ENCODE measurements around the gene XXYLT1. TPM values are rescaled to one million over a fixed set of nuclear protein-coding genes. Genes with fewer than 3 reads are reported as not detected.

The XXYLT1 gene
- total RNA-seq, 1 donor from 2014 or later = 8.9 TPM

DNA sequence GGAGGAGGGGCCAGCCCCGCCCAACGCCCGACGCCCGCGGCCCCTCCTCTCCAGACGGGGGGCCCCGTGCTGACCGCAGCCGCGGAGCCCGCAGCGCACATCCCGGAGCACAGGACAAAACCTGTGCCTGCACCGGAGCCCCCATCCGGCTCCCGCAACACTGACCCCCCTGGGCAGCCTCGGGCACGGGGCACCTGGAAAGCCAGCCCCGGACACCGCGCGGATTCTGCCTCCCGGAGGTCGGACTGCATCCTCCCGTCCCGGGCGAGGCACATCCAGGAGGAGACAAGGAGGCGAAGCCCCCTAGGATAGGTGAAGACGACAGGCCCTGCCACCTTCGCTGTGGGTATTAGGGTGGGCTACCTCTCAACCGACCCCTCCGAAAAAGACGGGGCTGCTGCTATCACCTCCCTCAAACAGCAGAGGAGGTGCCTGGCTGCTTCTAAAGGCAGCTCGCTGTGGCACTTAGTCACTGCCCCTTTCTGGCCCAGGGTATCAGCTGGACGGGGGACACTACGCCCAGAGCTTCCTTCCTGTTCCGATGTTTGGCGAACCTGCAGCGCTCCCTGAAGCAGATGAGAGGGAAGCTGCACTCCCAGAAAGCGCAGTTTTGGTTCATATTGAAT, 10.6 kb downstream of the XXYLT1 start:
- DNase-seq = no peak
- peak; percentile 32 to 42 for ATAC-seq
- Histone ChIP-seq H3K9me3 (no peaks in the 10 kb centered on the region), H3K36me3 (no peaks in the 10 kb centered on the region), H3K4me1 (peaks cover 38% of the 10 kb centered on the region), H3K27me3 (ENCODE audit: low read depth) (no peaks in the 10 kb centered on the region), H3K27ac (peak overlapping the region; percentile 95), H3K4me3 (peak overlapping the region; percentile 72)
- intact Hi-C loops (cut with DNase I) = loop anchor here (10.0 kb wide), 1 partner anchor 576 kb away; the partner anchor contains the start of gene FAM43A
- TF ChIP-seq, protein P1, sequence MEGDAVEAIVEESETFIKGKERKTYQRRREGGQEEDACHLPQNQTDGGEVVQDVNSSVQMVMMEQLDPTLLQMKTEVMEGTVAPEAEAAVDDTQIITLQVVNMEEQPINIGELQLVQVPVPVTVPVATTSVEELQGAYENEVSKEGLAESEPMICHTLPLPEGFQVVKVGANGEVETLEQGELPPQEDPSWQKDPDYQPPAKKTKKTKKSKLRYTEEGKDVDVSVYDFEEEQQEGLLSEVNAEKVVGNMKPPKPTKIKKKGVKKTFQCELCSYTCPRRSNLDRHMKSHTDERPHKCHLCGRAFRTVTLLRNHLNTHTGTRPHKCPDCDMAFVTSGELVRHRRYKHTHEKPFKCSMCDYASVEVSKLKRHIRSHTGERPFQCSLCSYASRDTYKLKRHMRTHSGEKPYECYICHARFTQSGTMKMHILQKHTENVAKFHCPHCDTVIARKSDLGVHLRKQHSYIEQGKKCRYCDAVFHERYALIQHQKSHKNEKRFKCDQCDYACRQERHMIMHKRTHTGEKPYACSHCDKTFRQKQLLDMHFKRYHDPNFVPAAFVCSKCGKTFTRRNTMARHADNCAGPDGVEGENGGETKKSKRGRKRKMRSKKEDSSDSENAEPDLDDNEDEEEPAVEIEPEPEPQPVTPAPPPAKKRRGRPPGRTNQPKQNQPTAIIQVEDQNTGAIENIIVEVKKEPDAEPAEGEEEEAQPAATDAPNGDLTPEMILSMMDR (IDR thresholded peaks at IDR 0.05) = peak; percentile 31

DNA sequence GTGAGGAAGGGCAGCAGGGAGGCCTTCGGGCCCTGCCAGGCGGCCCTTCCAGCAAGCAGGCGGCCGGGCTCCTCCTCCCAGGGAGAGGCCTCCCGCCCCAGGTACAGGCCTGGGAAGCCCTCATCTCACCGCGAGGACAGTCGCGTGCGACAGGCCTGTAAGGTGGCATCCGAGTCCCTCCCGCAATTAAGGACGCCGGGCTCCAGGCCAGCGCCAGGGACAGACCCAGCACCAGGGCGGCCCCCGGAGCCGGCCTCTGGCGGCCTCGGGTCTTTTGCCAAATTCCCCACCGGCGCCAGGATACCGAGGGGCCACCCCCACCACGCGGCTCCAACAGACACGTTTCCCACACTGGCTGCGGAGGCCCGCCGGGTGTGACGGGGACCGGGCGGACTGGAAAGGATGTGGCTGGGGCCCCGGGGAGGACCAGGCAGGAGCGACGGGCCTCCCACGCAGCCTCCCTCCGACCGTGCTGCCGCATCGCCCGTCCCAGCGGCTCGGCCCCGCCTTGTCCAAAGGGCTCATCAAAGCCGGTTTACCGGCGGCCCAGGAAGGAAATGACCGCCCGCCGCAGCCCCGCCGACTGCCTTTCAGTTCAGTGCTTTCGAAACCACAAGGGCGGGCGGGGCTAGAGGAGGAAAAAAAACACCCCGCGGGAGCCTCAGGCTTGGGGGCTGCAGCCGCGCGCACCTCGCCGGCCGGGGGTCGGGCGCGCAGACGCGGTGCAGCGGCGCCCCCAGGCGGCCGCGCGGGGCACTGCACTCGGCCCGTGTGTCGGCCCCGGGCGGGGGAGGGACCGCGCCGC, 11.3 kb downstream of the XXYLT1 start:
- TF ChIP-seq, protein P1 (IDR thresholded peaks at IDR 0.05) = peak; percentile 57
- no peaks in the 10 kb centered on the region for H3K27me3 ChIP-seq (ENCODE audit: low read depth)
- intact Hi-C loops (cut with DNase I) = loop anchor here (10.0 kb wide), 1 partner anchor 575 kb away; the partner anchor contains the start of gene FAM43A
- ATAC-seq = peak; percentile 91 to 96
- peaks cover 38% of the 10 kb centered on the region for H3K4me1 ChIP-seq
- no peaks in the 10 kb centered on the region for H3K36me3 ChIP-seq
- peak; percentile 92 for DNase-seq
- peak overlapping the region; percentile 95 for H3K27ac ChIP-seq
- peak overlapping the region; percentile 72 for H3K4me3 ChIP-seq
- H3K9me3 ChIP-seq = no peaks in the 10 kb centered on the region

DNA sequence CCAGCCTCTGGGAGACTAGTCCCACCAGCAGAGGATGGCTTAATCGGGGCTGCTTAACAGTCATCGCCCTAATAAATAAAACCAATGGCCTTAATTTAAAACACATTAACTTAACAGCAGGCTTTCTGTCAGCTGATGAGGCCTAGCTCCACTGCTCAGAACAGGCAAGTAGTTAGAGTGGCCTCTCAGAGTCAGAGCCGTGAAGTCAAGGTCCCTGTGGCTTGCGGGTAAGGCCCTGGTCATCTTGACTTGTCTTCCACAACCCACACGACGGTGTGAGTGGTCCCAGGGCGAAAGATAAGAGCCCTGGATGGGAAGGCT, 11.8 kb downstream of the XXYLT1 start:
- H3K27ac ChIP-seq = peak overlapping the region; percentile 95
- peak overlapping the region; percentile 72 for H3K4me3 ChIP-seq
- H3K9me3 ChIP-seq = no peaks in the 10 kb centered on the region
- H3K4me1 ChIP-seq = peaks cover 38% of the 10 kb centered on the region
- TF ChIP-seq, protein P1 (IDR thresholded peaks at IDR 0.05) = no peak
- intact Hi-C loops (cut with DNase I) = no loop called here
- peak in 1 of 2 donors; percentile 2 for ATAC-seq
- no peak for DNase-seq
- no peaks in the 10 kb centered on the region for H3K27me3 ChIP-seq (ENCODE audit: low read depth)
- H3K36me3 ChIP-seq = no peaks in the 10 kb centered on the region

DNA sequence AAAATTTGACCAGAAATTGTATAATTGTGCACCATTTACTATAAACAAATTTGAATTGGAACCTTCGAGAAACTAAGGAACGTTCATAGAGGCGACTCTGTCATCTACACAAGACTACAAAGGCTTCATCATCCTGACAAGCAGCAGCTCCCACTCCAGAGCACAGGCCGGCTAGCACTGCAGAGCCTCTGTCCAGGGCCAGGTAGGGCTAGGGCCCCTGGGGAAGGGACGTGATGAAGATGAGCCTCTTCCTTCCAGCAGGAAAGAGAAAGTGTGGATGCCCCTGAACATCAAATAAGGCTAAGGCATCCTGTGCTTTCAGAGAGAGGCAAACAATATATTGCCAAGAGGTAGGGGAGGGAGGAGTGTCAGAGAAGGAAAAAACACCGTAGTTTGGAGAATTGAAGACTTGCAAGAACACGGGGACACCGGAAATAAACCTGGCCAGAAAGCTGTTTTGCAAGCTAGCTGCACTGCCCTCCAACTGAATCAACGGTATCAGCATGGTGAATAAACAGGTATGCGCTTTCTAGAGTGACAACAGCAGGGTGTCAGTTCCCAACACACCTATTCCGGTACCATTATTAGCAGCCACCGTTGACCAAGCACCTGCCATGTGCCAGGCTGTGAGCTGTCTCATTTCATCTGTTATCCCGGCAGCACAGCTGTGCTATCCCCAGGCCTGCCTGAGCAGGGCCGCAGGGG, 12.4 kb downstream of the XXYLT1 start:
- intact Hi-C loops (cut with DNase I) = no loop called here
- peak overlapping the region; percentile 95 for H3K27ac ChIP-seq
- DNase-seq = no peak

More for the DNA sequence above, 12.4 kb downstream of the XXYLT1 start:
- H3K4me1 ChIP-seq = peaks cover 34% of the 10 kb centered on the region
- ATAC-seq = no peak
- TF ChIP-seq, protein P1 (IDR thresholded peaks at IDR 0.05) = no peak
- H3K36me3 ChIP-seq = no peaks in the 10 kb centered on the region
- no peak overlapping the region for H3K4me3 ChIP-seq
- H3K27me3 ChIP-seq (ENCODE audit: low read depth) = no peaks in the 10 kb centered on the region
- no peaks in the 10 kb centered on the region for H3K9me3 ChIP-seq
